ENCODE data around the gene PRLR.

GRCh38 chr5:35135239-35135700 lies 95.0 kb downstream of the PRLR start:
- TF ChIP-seq POLR2AphosphoS5 (IDR thresholded peaks at IDR 0.05; ENCODE audit: borderline replicate concordance, low read depth, low read length) (no peak), EZH2 (IDR thresholded peaks at IDR 0.05) (no peak), FOXP2 (optimal IDR thresholded peaks at IDR 0.05; ENCODE audit: control extremely low read depth, extremely low read length, insufficient read depth) (no peak)

Data from SK-N-MC (cell line).